HepG2 (cell line): ENCODE measurements around the gene SYCE3. TPM values are rescaled to one million over a fixed set of nuclear protein-coding genes. Genes with fewer than 3 reads are reported as not detected.
A peak's percentile ranks its signal among the peaks of the same experiment; 100 is the strongest.

Source experiments
- ADNP ChIP-seq: sonication (generic); formaldehyde crosslinking; IDR thresholded peaks from 2 replicates; pipeline ENCODE4 v1.4.0; 2020; ENCODE audit warnings: missing genetic modification reagents
- BRD4 ChIP-seq: sonication (generic); formaldehyde crosslinking; IDR thresholded peaks from 2 replicates; pipeline ENCODE4 v1.4.0; 2020; ENCODE audit warnings: missing genetic modification reagents
- CC2D1A ChIP-seq: sonication (generic); formaldehyde crosslinking; IDR thresholded peaks from 2 replicates; pipeline ENCODE4 v1.8.1; 2023; ENCODE audit warnings: mild to moderate bottlenecking, missing genetic modification reagents
- CENPX ChIP-seq: sonication (generic); formaldehyde crosslinking; IDR thresholded peaks from 2 replicates; pipeline ENCODE4 v1.9.0; 2021; ENCODE audit warnings: mild to moderate bottlenecking, missing genetic modification reagents, moderate library complexity
- ELF1 ChIP-seq: sonication (generic); formaldehyde crosslinking; IDR thresholded peaks from 2 replicates; pipeline ENCODE4 v1.4.0; 2020; ENCODE audit warnings: missing genetic modification reagents
- GPN1 ChIP-seq: sonication (generic); formaldehyde crosslinking; IDR thresholded peaks from 2 replicates; pipeline ENCODE4 v1.5.1; 2020; ENCODE audit warnings: missing genetic modification reagents, borderline replicate concordance
- HMG20B ChIP-seq: conservative IDR thresholded peaks from 2 replicates; pipeline ENCODE4 v1.6.1; 2016; ENCODE audit warnings: missing genetic modification reagents, missing compliant biosample characterization
- JDP2 ChIP-seq: sonication (generic); formaldehyde crosslinking; IDR thresholded peaks from 2 replicates; pipeline ENCODE4 v1.8.1; 2022; ENCODE audit warnings: missing genetic modification reagents, borderline replicate concordance
- MAZ ChIP-seq, 2 experiments: sonication (generic) in 1 of 2; formaldehyde crosslinking in 1 of 2; IDR thresholded peaks; 2 replicates each; pipeline versions ENCODE4 v1.5.0 to v1.6.1; 2012 to 2020; ENCODE audit warnings: low read depth in 2 of 2, mild to moderate bottlenecking in 2 of 2, borderline replicate concordance in 1 of 2, improper control_type of control experiment in 1 of 2, low read length in 1 of 2, missing genetic modification reagents in 1 of 2, moderate library complexity in 1 of 2
- NRL ChIP-seq: sonication (generic); formaldehyde crosslinking; IDR thresholded peaks from 2 replicates; pipeline ENCODE4 v1.5.0; 2020; ENCODE audit warnings: missing genetic modification reagents, mild to moderate bottlenecking, moderate library complexity, borderline replicate concordance
- PRMT3 ChIP-seq: sonication (generic); formaldehyde crosslinking; IDR thresholded peaks from 2 replicates; pipeline ENCODE4 v1.8.1; 2022; ENCODE audit warnings: low read depth, mild to moderate bottlenecking, moderate library complexity, missing genetic modification reagents, borderline replicate concordance
- SAP130 ChIP-seq: IDR thresholded peaks from 2 replicates; pipeline ENCODE4 v1.6.1; 2016; ENCODE audit warnings: low read depth
- ZNF136 ChIP-seq: sonication (generic); formaldehyde crosslinking; IDR thresholded peaks from 2 replicates; pipeline ENCODE4 v1.8.1; 2022; ENCODE audit warnings: low read depth, mild to moderate bottlenecking, moderate library complexity, missing genetic modification reagents
- ZNF20 ChIP-seq: sonication (generic); formaldehyde crosslinking; IDR thresholded peaks from 2 replicates; pipeline ENCODE4 v1.4.0; 2020; ENCODE audit warnings: mild to moderate bottlenecking, moderate library complexity, missing genetic modification reagents
- ZNF337 ChIP-seq: sonication (generic); formaldehyde crosslinking; IDR thresholded peaks from 2 replicates; pipeline ENCODE4 v1.5.1; 2020; ENCODE audit warnings: missing genetic modification reagents, low read depth, mild to moderate bottlenecking, borderline replicate concordance
- ZNF33B ChIP-seq: sonication (generic); formaldehyde crosslinking; IDR thresholded peaks from 2 replicates; pipeline ENCODE4 v1.5.1; 2020; ENCODE audit warnings: mild to moderate bottlenecking, missing genetic modification reagents
- ZNF496 ChIP-seq: sonication (generic); formaldehyde crosslinking; IDR thresholded peaks from 2 replicates; pipeline ENCODE4 v1.8.1; 2023; ENCODE audit warnings: mild to moderate bottlenecking, moderate library complexity, missing genetic modification reagents; ENCODE audit not compliant: insufficient replicate concordance
- ZNF547 ChIP-seq: sonication (generic); formaldehyde crosslinking; IDR thresholded peaks from 2 replicates; pipeline ENCODE4 v1.5.1; 2020; ENCODE audit warnings: mild to moderate bottlenecking, missing genetic modification reagents
- ZNF570 ChIP-seq: sonication (generic); formaldehyde crosslinking; IDR thresholded peaks from 2 replicates; pipeline ENCODE4 v1.4.0; 2020; ENCODE audit warnings: mild to moderate bottlenecking, missing genetic modification reagents, borderline replicate concordance
- ZNF672 ChIP-seq: sonication (generic); formaldehyde crosslinking; IDR thresholded peaks from 2 replicates; pipeline ENCODE4 v1.8.1; 2022; ENCODE audit warnings: missing genetic modification reagents
- polyA plus RNA-seq, 8 experiments: library from polyadenylated mRNA; depleted of rRNA in 3 of 8; stranded (reverse) in 7 of 8; unstranded in 1 of 8; fragments of >200 nt; fragmentation: Illumina TruSeq in 4 of 8; extraction: Trizol in 4 of 8; gene quantifications; 2 replicates each; pipeline versions ENCODE4 v1.2.1 to v1.2.3, GENCODE V29; 2011 to 2016; ENCODE audit warnings: low read depth in 4 of 8, missing spikeins in 1 of 8, mixed read lengths in 1 of 8; ENCODE audit not compliant: insufficient read depth in 1 of 8
- total RNA-seq, 5 experiments: library from RNA; depleted of rRNA; stranded (reverse); fragments of >200 nt; fragmentation: Illumina TruSeq; extraction: Trizol; gene quantifications; 2 replicates each; pipeline ENCODE4 v1.2.3, GENCODE V29; 2016; ENCODE audit warnings: low read depth in 1 of 5
- TF ChIP-seq, protein P1 (sequence below), 2 experiments: sonication (generic) in 1 of 2; formaldehyde crosslinking in 1 of 2; IDR thresholded peaks; 2 replicates each; pipeline versions ENCODE4 v1.5.1 to v1.6.1; 2011 to 2020; ENCODE audit warnings: borderline replicate concordance in 1 of 2, low read depth in 1 of 2, low read length in 1 of 2, mild to moderate bottlenecking in 1 of 2, missing genetic modification reagents in 1 of 2, moderate library complexity in 1 of 2
- TF ChIP-seq, protein P2 (sequence below): sonication (generic); formaldehyde crosslinking; IDR thresholded peaks from 2 replicates; pipeline ENCODE4 v1.8.1; 2023; ENCODE audit warnings: missing genetic modification reagents, mild to moderate bottlenecking, borderline replicate concordance
- TF ChIP-seq, protein P3 (sequence below): sonication (generic); formaldehyde crosslinking; IDR thresholded peaks from 2 replicates; pipeline ENCODE4 v1.9.0; 2021; ENCODE audit warnings: missing genetic modification reagents, borderline replicate concordance
- TF ChIP-seq, protein P4 (sequence below): sonication (generic); formaldehyde crosslinking; IDR thresholded peaks from 2 replicates; pipeline ENCODE4 v1.4.0; 2020; ENCODE audit warnings: missing genetic modification reagents, borderline replicate concordance

SYCE3 gene
- total and polyA plus RNA-seq, 2 of the 13 experiments (the other 11 are each of a cell fraction or from before 2014, with no cell fraction given), result not detected

DNA sequence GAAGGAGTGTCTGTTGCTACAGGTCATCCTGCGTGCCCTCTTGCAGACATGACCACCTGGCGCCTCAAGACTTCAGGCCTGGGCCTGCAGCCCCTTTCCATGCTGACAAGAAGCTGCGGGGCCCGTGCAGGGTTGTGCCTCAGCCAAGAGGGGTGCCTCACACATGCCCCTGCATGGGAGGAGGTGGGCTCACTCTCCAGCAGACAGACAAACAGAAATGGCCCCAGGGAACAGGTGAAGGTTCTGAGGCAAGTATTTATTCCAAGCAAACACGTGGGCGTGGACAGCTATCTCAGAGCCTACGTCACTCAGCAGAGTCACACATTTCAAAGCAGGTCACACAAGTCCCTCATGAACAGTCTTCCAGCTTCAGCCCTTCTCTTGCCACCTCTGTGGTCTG lies 5.9 kb upstream of the SYCE3 start (continued):
- TF ChIP-seq HMG20B, result no peak
- TF ChIP-seq, protein P1, sequence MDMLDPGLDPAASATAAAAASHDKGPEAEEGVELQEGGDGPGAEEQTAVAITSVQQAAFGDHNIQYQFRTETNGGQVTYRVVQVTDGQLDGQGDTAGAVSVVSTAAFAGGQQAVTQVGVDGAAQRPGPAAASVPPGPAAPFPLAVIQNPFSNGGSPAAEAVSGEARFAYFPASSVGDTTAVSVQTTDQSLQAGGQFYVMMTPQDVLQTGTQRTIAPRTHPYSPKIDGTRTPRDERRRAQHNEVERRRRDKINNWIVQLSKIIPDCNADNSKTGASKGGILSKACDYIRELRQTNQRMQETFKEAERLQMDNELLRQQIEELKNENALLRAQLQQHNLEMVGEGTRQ (IDR thresholded peaks at IDR 0.05; ENCODE audit: low read depth, low read length), result 0 out of 2 replicates have a peak, but pooled peaks have one; percentile 29
- TF ChIP-seq, protein P1 (CRISPR knock-in tag; IDR thresholded peaks at IDR 0.05; ENCODE audit: borderline replicate concordance), result no peak; the same call in 1 of the 2 replicates
- TF ChIP-seq MAZ (IDR thresholded peaks at IDR 0.05; ENCODE audit: borderline replicate concordance, low read depth, low read length), result no peak
- 0 out of 2 replicates have a peak, but pooled peaks have one; percentile 29 for TF ChIP-seq MAZ (CRISPR knock-in tag; IDR thresholded peaks at IDR 0.05; ENCODE audit: low read depth)
- no peak for TF ChIP-seq CC2D1A (CRISPR knock-in tag)
- no peak for TF ChIP-seq GPN1 (CRISPR knock-in tag)
- no peak for TF ChIP-seq ZNF496 (CRISPR knock-in tag)
- TF ChIP-seq ADNP (CRISPR knock-in tag), result no peak
- TF ChIP-seq ZNF337, result no peak
- TF ChIP-seq ZNF33B (CRISPR knock-in tag), result no peak
- no peak for TF ChIP-seq ELF1 (CRISPR knock-in tag)
- no peak for TF ChIP-seq PRMT3 (CRISPR knock-in tag)
- no peak for TF ChIP-seq JDP2
- TF ChIP-seq ZNF672 (CRISPR knock-in tag), result no peak
- no peak for TF ChIP-seq CENPX (CRISPR knock-in tag)
- TF ChIP-seq ZNF136 (CRISPR knock-in tag), result no peak
- TF ChIP-seq BRD4 (CRISPR knock-in tag), result no peak
- no peak for TF ChIP-seq NRL (CRISPR knock-in tag)
- no peak for TF ChIP-seq ZNF547 (CRISPR knock-in tag)
- TF ChIP-seq ZNF570, result no peak
- no peak for TF ChIP-seq SAP130
- no peak for TF ChIP-seq ZNF20 (CRISPR knock-in tag)
- TF ChIP-seq, protein P2, sequence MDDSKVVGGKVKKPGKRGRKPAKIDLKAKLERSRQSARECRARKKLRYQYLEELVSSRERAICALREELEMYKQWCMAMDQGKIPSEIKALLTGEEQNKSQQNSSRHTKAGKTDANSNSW (CRISPR knock-in tag), result no peak
- TF ChIP-seq, protein P3, sequence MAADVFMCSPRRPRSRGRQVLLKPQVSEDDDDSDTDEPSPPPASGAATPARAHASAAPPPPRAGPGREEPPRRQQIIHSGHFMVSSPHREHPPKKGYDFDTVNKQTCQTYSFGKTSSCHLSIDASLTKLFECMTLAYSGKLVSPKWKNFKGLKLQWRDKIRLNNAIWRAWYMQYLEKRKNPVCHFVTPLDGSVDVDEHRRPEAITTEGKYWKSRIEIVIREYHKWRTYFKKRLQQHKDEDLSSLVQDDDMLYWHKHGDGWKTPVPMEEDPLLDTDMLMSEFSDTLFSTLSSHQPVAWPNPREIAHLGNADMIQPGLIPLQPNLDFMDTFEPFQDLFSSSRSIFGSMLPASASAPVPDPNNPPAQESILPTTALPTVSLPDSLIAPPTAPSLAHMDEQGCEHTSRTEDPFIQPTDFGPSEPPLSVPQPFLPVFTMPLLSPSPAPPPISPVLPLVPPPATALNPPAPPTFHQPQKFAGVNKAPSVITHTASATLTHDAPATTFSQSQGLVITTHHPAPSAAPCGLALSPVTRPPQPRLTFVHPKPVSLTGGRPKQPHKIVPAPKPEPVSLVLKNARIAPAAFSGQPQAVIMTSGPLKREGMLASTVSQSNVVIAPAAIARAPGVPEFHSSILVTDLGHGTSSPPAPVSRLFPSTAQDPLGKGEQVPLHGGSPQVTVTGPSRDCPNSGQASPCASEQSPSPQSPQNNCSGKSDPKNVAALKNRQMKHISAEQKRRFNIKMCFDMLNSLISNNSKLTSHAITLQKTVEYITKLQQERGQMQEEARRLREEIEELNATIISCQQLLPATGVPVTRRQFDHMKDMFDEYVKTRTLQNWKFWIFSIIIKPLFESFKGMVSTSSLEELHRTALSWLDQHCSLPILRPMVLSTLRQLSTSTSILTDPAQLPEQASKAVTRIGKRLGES (CRISPR knock-in tag), result no peak
- TF ChIP-seq, protein P4, sequence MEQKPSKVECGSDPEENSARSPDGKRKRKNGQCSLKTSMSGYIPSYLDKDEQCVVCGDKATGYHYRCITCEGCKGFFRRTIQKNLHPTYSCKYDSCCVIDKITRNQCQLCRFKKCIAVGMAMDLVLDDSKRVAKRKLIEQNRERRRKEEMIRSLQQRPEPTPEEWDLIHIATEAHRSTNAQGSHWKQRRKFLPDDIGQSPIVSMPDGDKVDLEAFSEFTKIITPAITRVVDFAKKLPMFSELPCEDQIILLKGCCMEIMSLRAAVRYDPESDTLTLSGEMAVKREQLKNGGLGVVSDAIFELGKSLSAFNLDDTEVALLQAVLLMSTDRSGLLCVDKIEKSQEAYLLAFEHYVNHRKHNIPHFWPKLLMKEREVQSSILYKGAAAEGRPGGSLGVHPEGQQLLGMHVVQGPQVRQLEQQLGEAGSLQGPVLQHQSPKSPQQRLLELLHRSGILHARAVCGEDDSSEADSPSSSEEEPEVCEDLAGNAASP (CRISPR knock-in tag), result 0 out of 2 replicates have a peak, but pooled peaks have one; percentile 30
